Activated CD4-positive, alpha-beta T cell treated with anti-CD3 and anti-CD28 coated beads, Interleukin-2, amount 10 ng/mL, durations not matched to agents 7 days and 5 days (primary cell): ENCODE measurements around the gene TXNDC12. TPM values are rescaled to one million over a fixed set of nuclear protein-coding genes. Genes with fewer than 3 reads are reported as not detected.

Experiments used
- CTCF ChIA-PET: fragments of 350-600 bp; sonication (Branson Sonifier 250); formaldehyde crosslinking; loops from one replicate; lab custom pipeline; 2021; ENCODE audit warnings: antibody characterized with exemption; lab: Charles Lee
- POLR2A ChIA-PET: fragments of 350-600 bp; sonication (Branson Sonifier 250); formaldehyde crosslinking; loops from one replicate; lab custom pipeline; 2021; ENCODE audit warnings: antibody characterized with exemption; lab: Charles Lee
- DNase-seq: peaks from one replicate; pipeline ENCODE4 v3.0.0-alpha.2; 2020
- H3K27ac Mint-ChIP-seq: one replicate; pipeline ENCODE4 v1.8.0; 2021; ENCODE audit warnings: mild to moderate bottlenecking, moderate library complexity, mixed read lengths
- H3K27me3 Mint-ChIP-seq: one replicate; pipeline ENCODE4 v1.8.0; 2021; ENCODE audit warnings: mixed read lengths
- H3K36me3 Mint-ChIP-seq: one replicate; pipeline ENCODE4 v1.8.0; 2021; ENCODE audit warnings: low read depth, mixed read lengths
- H3K4me1 Mint-ChIP-seq: one replicate; pipeline ENCODE4 v1.8.0; 2021; ENCODE audit warnings: mixed read lengths
- H3K4me3 Mint-ChIP-seq: one replicate; pipeline ENCODE4 v1.8.0; 2021; ENCODE audit warnings: mild to moderate bottlenecking, moderate library complexity, mixed read lengths
- H3K9me3 Mint-ChIP-seq: one replicate; pipeline ENCODE4 v1.8.0; 2021; ENCODE audit warnings: mixed read lengths
- total RNA-seq, 2 experiments: library from RNA; stranded (reverse); gene quantifications; one replicate each; pipeline ENCODE4 v1.2.3, GENCODE V29; 2021

Gene TXNDC12
- total RNA-seq, 2 experiments from 2014 or later: 48.1 to 49.2 TPM

DNA sequence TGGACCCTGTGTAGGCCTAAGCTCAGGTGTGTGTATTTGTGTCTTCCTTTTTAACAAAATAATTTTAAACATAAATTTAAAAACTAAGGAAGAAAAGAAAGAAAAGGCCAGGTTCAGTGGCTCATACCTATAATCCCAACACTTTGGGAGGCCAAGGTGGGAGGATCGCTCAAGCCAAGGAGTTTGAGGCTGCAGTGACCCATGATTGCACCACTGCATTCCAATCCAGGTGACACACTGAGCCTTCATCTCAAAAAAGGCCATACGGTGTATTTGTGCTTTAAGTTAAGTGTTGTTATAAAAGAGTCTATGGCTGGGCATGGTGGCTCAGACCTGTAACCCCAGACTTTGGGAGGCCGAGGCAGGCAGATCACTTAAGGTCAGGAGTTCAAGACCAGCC is 72.8 kb downstream of the TXNDC12 start:
- H3K4me1 Mint-ChIP-seq: no peaks in the 10 kb centered on the region
- POLR2A ChIA-PET: no interaction called here

DNA sequence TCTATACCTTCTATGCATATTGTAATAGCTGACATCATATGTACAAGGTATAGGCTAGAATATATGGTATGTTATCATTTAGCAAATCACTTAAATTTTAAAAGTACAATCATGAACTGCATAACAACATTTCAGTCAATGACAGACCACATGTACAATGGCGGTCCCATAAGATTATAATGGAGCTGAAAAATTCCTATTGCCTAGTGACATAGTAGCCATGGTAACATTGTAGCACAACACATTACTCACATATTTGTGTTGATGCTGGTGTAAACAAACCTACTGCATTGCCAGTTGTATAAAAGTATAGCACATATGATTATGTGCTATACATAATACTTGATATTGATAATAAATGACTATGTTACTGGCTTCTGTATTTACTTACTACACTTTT is 73.4 kb downstream of the TXNDC12 start:
- H3K36me3 Mint-ChIP-seq: no peaks in the 10 kb centered on the region
- no peak overlapping the region for H3K27ac Mint-ChIP-seq
- no peak for DNase-seq
- CTCF ChIA-PET: no interaction called here
- no peaks in the 10 kb centered on the region for H3K9me3 Mint-ChIP-seq
- no peak overlapping the region for H3K4me3 Mint-ChIP-seq
- POLR2A ChIA-PET: interaction anchor here (0.6 kb wide), 1 partner anchor 74 kb away, joined by 4 read pairs; the partner anchor contains the start of gene TXNDC12
- peaks cover 3% of the 10 kb centered on the region for H3K27me3 Mint-ChIP-seq
- H3K4me1 Mint-ChIP-seq: no peaks in the 10 kb centered on the region

More for the DNA sequence above, 72.8 kb downstream of the TXNDC12 start:
- CTCF ChIA-PET: no interaction called here
- Mint-ChIP-seq H3K27me3 (peaks cover 3% of the 10 kb centered on the region), H3K9me3 (no peaks in the 10 kb centered on the region), H3K36me3 (no peaks in the 10 kb centered on the region), H3K27ac (no peak overlapping the region), H3K4me3 (no peak overlapping the region)
- no peak for DNase-seq

DNA sequence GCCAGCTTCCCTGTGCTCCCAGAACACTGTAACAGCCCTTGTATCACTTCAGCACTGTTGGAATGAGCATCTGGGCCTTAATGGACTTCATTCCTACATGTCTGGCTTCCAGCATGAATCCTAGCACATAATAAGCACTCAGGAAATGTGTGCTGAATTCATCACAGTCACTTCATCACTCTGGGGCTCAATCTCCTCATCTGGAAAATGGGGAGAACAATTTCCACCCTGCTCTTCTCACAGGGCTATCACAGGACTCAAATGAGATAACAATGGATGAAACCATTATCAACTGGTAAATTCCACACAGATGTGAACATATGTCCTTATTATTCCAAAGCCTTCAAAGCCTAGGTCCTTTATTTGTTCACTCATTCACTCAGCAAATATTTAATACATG is 76.9 kb downstream of the TXNDC12 start:
- no peak for DNase-seq
- Mint-ChIP-seq H3K4me1 (no peaks in the 10 kb centered on the region), H3K36me3 (no peaks in the 10 kb centered on the region), H3K27ac (no peak overlapping the region), H3K4me3 (no peak overlapping the region), H3K9me3 (no peaks in the 10 kb centered on the region), H3K27me3 (peaks cover 3% of the 10 kb centered on the region)
- ChIA-PET CTCF (no interaction called here), POLR2A (no interaction called here)

DNA sequence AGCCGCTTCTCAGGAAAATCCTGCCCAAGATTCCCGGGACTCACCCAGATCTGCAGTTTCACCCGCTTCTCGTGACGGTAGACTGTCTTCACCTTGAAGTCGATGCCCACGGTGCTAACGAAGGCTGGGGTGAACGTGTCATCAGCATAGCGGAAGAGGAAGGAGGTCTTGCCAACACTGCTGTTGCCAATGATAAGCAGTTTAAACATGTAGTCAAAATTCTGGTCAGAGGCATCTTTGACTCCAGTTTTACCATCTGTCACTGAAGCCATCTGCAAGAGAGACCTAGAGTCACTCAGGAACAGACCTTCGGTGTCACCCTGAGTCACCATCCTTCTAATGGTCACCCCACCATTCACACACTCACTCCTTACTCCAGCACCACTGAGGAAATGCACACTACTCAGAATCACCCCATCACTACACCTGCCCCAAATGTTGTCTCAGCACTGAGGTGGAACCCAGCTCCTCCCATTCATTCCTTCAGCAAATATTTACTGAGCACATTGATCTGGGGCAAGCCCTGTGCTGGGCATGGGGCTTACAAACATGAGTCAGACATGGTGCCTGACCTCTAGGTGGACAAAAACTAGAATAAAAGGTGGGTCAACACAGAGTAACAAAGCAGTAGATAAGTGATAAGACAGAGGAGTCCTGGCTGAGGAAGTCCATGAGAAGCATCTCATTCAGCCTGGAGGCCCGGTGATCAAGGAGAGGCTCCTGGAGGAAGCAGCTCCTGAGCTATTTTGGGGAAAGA is 78.0 kb downstream of the TXNDC12 start:
- ChIA-PET CTCF (no interaction called here), POLR2A (no interaction called here)
- Mint-ChIP-seq H3K4me3 (no peak overlapping the region), H3K27me3 (peaks cover 3% of the 10 kb centered on the region), H3K9me3 (no peaks in the 10 kb centered on the region), H3K36me3 (no peaks in the 10 kb centered on the region), H3K27ac (no peak overlapping the region), H3K4me1 (no peaks in the 10 kb centered on the region)
- DNase-seq: no peak

DNA sequence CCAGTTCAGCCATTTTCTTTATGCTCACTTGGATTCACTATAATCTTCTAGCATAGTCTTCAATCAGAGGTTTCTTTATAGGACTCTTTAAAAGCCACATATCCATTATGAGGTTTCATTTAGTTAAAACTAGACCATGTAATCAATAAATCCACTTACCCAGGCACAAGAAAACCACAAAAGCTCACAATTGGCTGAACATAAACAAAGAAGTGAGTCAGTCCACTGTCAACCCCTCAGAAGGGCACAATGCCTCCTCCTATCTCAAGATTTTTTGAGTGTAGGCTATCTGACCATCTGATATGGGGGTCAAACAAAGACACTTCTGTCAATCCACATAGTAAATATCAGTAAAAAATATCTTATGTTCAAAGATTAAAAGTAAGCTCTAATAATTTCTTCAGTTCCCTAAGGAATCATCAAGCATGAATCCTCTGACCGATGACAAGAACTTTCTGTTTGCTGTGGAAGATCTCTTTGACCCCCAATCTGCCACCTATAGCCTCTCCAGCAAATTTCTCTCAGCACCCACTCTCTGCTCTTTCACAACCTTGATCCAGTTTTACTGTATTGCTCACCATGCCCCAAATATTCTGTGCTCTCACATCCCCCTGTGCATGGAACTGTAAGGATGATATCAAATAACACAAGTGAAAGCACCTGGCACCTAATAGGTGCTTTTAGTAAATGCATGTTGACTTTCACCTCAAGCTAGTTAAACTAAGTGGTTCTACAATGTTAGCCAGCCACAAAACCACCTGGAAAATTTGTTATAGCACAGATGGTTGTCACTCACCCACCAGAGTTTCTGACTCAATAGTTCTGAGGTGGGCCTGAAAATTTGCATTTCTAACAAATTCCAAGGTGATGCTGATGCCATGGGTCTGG is 81.2 kb downstream of the TXNDC12 start:
- CTCF ChIA-PET: no interaction called here
- POLR2A ChIA-PET: no interaction called here
- Mint-ChIP-seq H3K36me3 (no peaks in the 10 kb centered on the region), H3K9me3 (no peaks in the 10 kb centered on the region), H3K27ac (no peak overlapping the region), H3K27me3 (peaks cover 3% of the 10 kb centered on the region), H3K4me3 (no peak overlapping the region), H3K4me1 (no peaks in the 10 kb centered on the region)
- DNase-seq: no peak

Other genes with a start within 250 kb of the TXNDC12 start
- gene NRDC, start 176.5 kb downstream of the TXNDC12 start, total RNA-seq: 100 to 1,000 TPM; 168 to 188 TPM
- under 1 TPM; 0.02 TPM for gene RAB3B, start 64.5 kb downstream of the TXNDC12 start, total RNA-seq
- 10 to 100 TPM in 1 of 2 experiments, 1 to 10 TPM in 1; 7.7 to 12.9 TPM for gene KTI12, start 21.4 kb downstream of the TXNDC12 start, total RNA-seq
- gene BTF3L4, start 1.1 kb upstream of the TXNDC12 start, total RNA-seq: 10 to 100 TPM; 32.7 to 37.3 TPM
- 1 to 10 TPM; 1.5 to 1.6 TPM for gene ZFYVE9, start 86.9 kb upstream of the TXNDC12 start, total RNA-seq